OCI-LY1 (cell line): Measurements from ENCODE around the gene PARVA.
"Not testable (repeated sequence)": the region's sequence is repeated elsewhere in the genome, so short reads cannot be mapped to it uniquely, and the experiment has no call there.

Experiments
- CTCF ChIP-seq: fragments of 200-600 bp; sonication (generic), shearing (Covaris generic); IDR thresholded peaks from 2 replicates; pipeline ENCODE4 v1.5.1; 2017; ENCODE audit warnings: mild to moderate bottlenecking, antibody characterized with exemption, low read length, moderate library complexity, mixed read lengths
- EZH2 ChIP-seq: fragments of 200-600 bp; sonication (generic), shearing (Covaris generic); IDR thresholded peaks from 2 replicates; pipeline ENCODE4 v1.8.0; 2017; ENCODE audit warnings: borderline replicate concordance, mixed run types, mild to moderate bottlenecking, antibody characterized with exemption, low read length, moderate library complexity, mixed read lengths

DNA sequence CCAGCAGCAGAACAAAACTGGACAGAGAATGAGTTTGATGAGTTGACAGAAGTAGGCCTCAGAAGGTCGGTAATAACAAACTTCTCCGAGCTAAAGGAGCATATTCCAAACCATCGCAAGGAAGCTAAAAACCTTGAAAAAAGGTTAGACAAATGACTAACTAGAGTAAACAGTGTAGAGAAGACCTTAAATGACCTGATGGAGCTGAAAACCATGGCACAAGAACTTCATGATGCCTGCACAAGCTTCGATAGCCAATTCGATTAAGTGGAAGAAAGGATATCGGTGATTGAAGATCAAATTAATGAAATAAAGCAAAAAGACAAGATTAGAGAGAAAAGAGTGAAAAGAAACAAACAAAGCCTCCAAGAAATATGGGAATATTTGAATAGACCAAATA, 10.3 kb upstream of the PARVA start:
- not testable (repeated sequence) for TF ChIP-seq EZH2, CTCF
